ENCODE measurements around the gene KCNJ11.

DNA sequence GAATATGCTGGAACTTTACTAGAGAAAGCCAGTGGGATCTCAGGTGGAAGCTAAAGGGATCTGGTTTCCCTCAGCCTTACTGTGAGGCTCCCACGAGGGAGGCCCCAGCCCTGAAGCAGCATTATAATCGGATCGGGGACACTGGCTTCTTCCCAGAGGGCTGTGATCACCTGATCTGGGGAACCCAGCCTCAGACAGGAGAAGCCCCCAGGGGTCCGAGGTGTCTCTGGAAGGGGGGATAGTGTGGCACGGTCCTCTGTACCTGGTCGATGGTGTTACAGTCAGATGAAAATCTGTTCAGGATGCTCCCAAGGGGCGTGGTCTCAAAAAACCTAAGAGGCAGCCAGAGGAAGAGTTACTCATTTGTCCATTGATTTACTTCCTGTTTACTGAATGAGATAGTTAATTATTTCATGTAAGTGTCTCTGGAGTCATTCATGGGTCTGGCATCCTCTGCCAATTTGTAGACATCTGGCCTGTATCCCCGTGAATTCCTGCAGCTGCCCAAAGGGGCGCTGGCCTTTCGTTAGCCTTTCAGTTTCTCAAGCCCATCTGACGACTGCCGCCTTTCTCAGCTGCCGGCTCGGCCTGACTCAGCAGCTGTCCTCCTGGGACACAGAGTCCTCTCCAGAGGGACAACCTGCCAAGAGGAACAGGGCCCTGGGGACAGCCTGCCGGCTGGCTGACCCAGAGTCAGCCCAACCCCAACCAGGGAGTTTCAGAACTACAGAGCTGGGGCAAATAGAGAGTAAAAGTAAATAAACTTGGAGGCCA is 17.0 kb upstream of the KCNJ11 start:
- TF ChIP-seq, protein P1, sequence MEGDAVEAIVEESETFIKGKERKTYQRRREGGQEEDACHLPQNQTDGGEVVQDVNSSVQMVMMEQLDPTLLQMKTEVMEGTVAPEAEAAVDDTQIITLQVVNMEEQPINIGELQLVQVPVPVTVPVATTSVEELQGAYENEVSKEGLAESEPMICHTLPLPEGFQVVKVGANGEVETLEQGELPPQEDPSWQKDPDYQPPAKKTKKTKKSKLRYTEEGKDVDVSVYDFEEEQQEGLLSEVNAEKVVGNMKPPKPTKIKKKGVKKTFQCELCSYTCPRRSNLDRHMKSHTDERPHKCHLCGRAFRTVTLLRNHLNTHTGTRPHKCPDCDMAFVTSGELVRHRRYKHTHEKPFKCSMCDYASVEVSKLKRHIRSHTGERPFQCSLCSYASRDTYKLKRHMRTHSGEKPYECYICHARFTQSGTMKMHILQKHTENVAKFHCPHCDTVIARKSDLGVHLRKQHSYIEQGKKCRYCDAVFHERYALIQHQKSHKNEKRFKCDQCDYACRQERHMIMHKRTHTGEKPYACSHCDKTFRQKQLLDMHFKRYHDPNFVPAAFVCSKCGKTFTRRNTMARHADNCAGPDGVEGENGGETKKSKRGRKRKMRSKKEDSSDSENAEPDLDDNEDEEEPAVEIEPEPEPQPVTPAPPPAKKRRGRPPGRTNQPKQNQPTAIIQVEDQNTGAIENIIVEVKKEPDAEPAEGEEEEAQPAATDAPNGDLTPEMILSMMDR (IDR thresholded peaks at IDR 0.05) = peak; percentile 49
- TF ChIP-seq EZH2phosphoT487 (IDR thresholded peaks at IDR 0.05) (no peak), EZH2 (IDR thresholded peaks at IDR 0.05) (no peak)

Measured in neural progenitor cell (in vitro differentiated cells).